ENCODE data around the gene MBOAT7. TPM values are rescaled to one million over a fixed set of nuclear protein-coding genes. Genes with fewer than 3 reads are reported as not detected.

Gene MBOAT7
- total and polyA plus RNA-seq, 2 of the 8 experiments (the other 6 are each of a cell fraction or from before 2014, with no cell fraction given) = 85.5 to 90.9 TPM

GRCh38 chr19:54164369-54165068 is 24.9 kb downstream of the MBOAT7 start:
- Histone ChIP-seq H3K18ac (ENCODE audit: extremely low read depth, low read length) (peak overlapping the region; percentile 87; the same call in 1 of the 2 replicates), H3K4me2 (ENCODE audit: insufficient read depth in 1 of 2, low read depth in 2 of 2, low read length in 2 of 2) (peak overlapping the region; percentile 82 to 94), H3K4ac (replicated peaks; ENCODE audit: insufficient read length, low read depth, low read length) (peak overlapping the region; percentile 78), H2BK20ac (ENCODE audit: low read length) (no peak overlapping the region), H4K8ac (ENCODE audit: extremely low read depth, insufficient read depth, low read length) (no peak overlapping the region; the same call in 1 of the 2 replicates), H3K56ac (replicated peaks; ENCODE audit: insufficient read length, low read depth, low read length) (peak overlapping the region; percentile 59), H3K9me3 (ENCODE audit: insufficient read depth in 2 of 2, low read depth in 1 of 2, low read length in 1 of 2) (no peaks in the 10 kb centered on the region), H3K79me1 (ENCODE audit: low read depth, low read length) (0 out of 2 replicates have a peak, but pooled peaks cover 3% of the 10 kb centered on the region), H3K23me2 (ENCODE audit: low read depth, low read length) (peaks cover 12% of the 10 kb centered on the region), H4K20me1 (replicated peaks in 1 of 2; ENCODE audit: control insufficient read depth in 1 of 2, insufficient read depth in 2 of 2, low read length in 2 of 2) (peaks cover 0 to 11% of the 10 kb centered on the region in 2 experiments), H3K27ac (ENCODE audit: low read depth, low read length) (no peak overlapping the region), H2BK12ac (ENCODE audit: low read depth, low read length) (no peak overlapping the region), H2BK15ac (ENCODE audit: low read length) (0 out of 2 replicates have a peak overlapping the region, but pooled peaks have one; percentile 46), H3K27me3 (replicated peaks in 1 of 4; ENCODE audit: control insufficient read depth in 3 of 4, extremely low read depth in 1 of 4, insufficient read depth in 3 of 4, low read length in 3 of 4) (peaks cover 0 to 10% (median 4%) of the 10 kb centered on the region in 4 experiments; a peak in 4 of 7 replicates), H3K79me2 (ENCODE audit: control insufficient read depth in 1 of 2, insufficient read depth in 2 of 2, low read length in 2 of 2) (no peaks in the 10 kb centered on the region), H3K4me3 (ENCODE audit: extremely low read depth in 1 of 4, insufficient read depth in 2 of 4, low read depth in 3 of 4, low read length in 4 of 4) (peak overlapping the region; percentile 18 to 62 (median 44)), H3K14ac (ENCODE audit: insufficient read length) (no peak overlapping the region), H4K91ac (replicated peaks; ENCODE audit: insufficient read length, low read length) (no peak overlapping the region), H2BK5ac (ENCODE audit: low read depth, low read length) (no peak overlapping the region), H4K5ac (ENCODE audit: insufficient read length, low read depth, low read length) (no peak overlapping the region), H3K4me1 (replicated peaks in 1 of 4; ENCODE audit: control insufficient read depth in 3 of 4, insufficient read depth in 4 of 4, low read length in 3 of 4) (peaks cover 0 to 19% (median 8%) of the 10 kb centered on the region in 4 experiments; a peak in 4 of 7 replicates), H2AK5ac (ENCODE audit: low read depth, low read length) (no peak overlapping the region), H3K9ac (replicated peaks in 1 of 4; ENCODE audit: extremely low read depth in 1 of 4, low read depth in 3 of 4, low read length in 3 of 4) (peak overlapping the region in 1 of 4 experiments; percentile 15; a peak in 2 of 7 replicates), H2AFZ (ENCODE audit: low read length) (peak overlapping the region; percentile 58; the same call in 1 of the 2 replicates), H3K36me3 (ENCODE audit: control insufficient read depth in 2 of 4, insufficient read depth in 4 of 4, low read length in 3 of 4) (no peaks in the 10 kb centered on the region), H2BK120ac (replicated peaks; ENCODE audit: low read depth, low read length) (no peak overlapping the region), H3K23ac (ENCODE audit: insufficient read length) (no peak overlapping the region)
- WGBS, 2 experiments (ENCODE audit: extremely low coverage in 1 of 2, insufficient coverage in 1 of 2, insufficient read length in 1 of 2, insufficient replicate concordance in 2 of 2, low coverage in 1 of 2, low lambda C conversion rate in 2 of 2, missing lambda C conversion rate in 1 of 2) = 13% methylated on average over 31 of the region's 37 CpGs; no CpG with 5 or more reads in 1 of the 2 experiments
- POLR2A ChIA-PET (ENCODE audit: partially characterized antibody) = interaction anchor here (0.6 to 4.0 kb wide), 17 partner anchors 8 to 256 kb away, joined by 3 to 28 read pairs (median 4); partner anchors contain the start of genes CNOT3, PRPF31, RPS9 and TFPT
- no peak for FAIRE-seq
- peak; percentile 76 to 99 for DNase-seq (ENCODE audit: low read depth in 1 of 2, low spot score in 2 of 2)
- CTCF ChIA-PET (ENCODE audit: partially characterized antibody) = interaction anchor here (1.0 kb wide), 2 partner anchors 101 to 133 kb away, joined by 3 to 5 read pairs; no protein-coding TSS in a partner anchor
- no peak for TF ChIP-seq ATF2 (IDR thresholded peaks at IDR 0.05; ENCODE audit: low read length)
- peak; percentile 28; the same call in 1 of the 2 replicates for TF ChIP-seq SP1 (IDR thresholded peaks at IDR 0.05; ENCODE audit: low read depth, low read length)
- peak; percentile 80 for TF ChIP-seq SP4 (IDR thresholded peaks at IDR 0.05; ENCODE audit: low read length)
- no peak for TF ChIP-seq EP300 (IDR thresholded peaks at IDR 0.05; ENCODE audit: borderline replicate concordance in 1 of 2, low read depth in 2 of 2, low read length in 2 of 2)
- TF ChIP-seq GABPA (IDR thresholded peaks at IDR 0.05; ENCODE audit: borderline replicate concordance, insufficient read depth, low read length) = no peak
- no peak for TF ChIP-seq POU5F1 (IDR thresholded peaks at IDR 0.05; ENCODE audit: low read depth, low read length)
- TF ChIP-seq TCF12 (IDR thresholded peaks at IDR 0.05; ENCODE audit: low read depth, low read length) = no peak
